Liver (tissue), 9 donors: Measurements from ENCODE around the gene FOSL2. TPM values are rescaled to one million over a fixed set of nuclear protein-coding genes. Genes with fewer than 3 reads are reported as not detected.
A peak's percentile ranks its signal among the peaks of the same experiment; 100 is the strongest.

ENCODE experiments used
- DNase-seq: peaks from one replicate; pipeline ENCODE4 v3.0.0-alpha.2; 2017; ENCODE audit warnings: low spot score
- H3K27ac ChIP-seq, 2 donors: one replicate each; pipeline ENCODE4 v1.7.0; 2013; ENCODE audit warnings: inconsistent platforms in 2 of 2, low read length in 2 of 2, control low read depth in 1 of 2, low read depth in 1 of 2, mild to moderate bottlenecking in 1 of 2
- H3K27me3 ChIP-seq, 4 donors: one replicate each; pipeline versions ENCODE4 v1.6.1 to v1.7.0; 2013; ENCODE audit warnings: low read length in 3 of 4, inconsistent platforms in 1 of 4, mild to moderate bottlenecking in 1 of 4, moderate library complexity in 1 of 4; ENCODE audit not compliant: control insufficient read depth in 4 of 4, insufficient read depth in 4 of 4
- H3K36me3 ChIP-seq, 4 donors: one replicate each; pipeline versions ENCODE4 v1.6.1 to v1.7.0; 2013; ENCODE audit warnings: low read length in 3 of 4, mild to moderate bottlenecking in 3 of 4, low read depth in 1 of 4, moderate library complexity in 1 of 4; ENCODE audit not compliant: control insufficient read depth in 4 of 4, insufficient read depth in 3 of 4
- H3K4me1 ChIP-seq, 4 donors: one replicate each; pipeline versions ENCODE4 v1.6.1 to v1.7.0; 2013; ENCODE audit warnings: low read length in 3 of 4, mild to moderate bottlenecking in 3 of 4, moderate library complexity in 1 of 4; ENCODE audit not compliant: control insufficient read depth in 4 of 4, insufficient read depth in 4 of 4
- H3K4me3 ChIP-seq, 3 donors: one replicate each; pipeline versions ENCODE4 v1.6.1 to v1.7.0; 2013; ENCODE audit warnings: low read length in 3 of 3, control low read depth in 1 of 3, low read depth in 1 of 3, mild to moderate bottlenecking in 1 of 3
- H3K9ac ChIP-seq, 2 donors: one replicate each; pipeline ENCODE4 v1.7.0; 2013; ENCODE audit warnings: low read length in 2 of 2, mild to moderate bottlenecking in 2 of 2, moderate library complexity in 2 of 2, control low read depth in 1 of 2, low read depth in 1 of 2
- H3K9me3 ChIP-seq, 4 donors: one replicate each; pipeline versions ENCODE4 v1.6.1 to v1.7.0; 2013; ENCODE audit warnings: low read length in 3 of 4; ENCODE audit not compliant: control insufficient read depth in 4 of 4
- ATF3 ChIP-seq: IDR thresholded peaks from 2 replicates; pipeline ENCODE4 v1.6.1; 2016; ENCODE audit warnings: antibody characterized with exemption
- CTCF ChIP-seq: fragments of 150-350 bp; IDR thresholded peaks from 2 replicates; pipeline ENCODE4 v1.5.1; 2017; ENCODE audit warnings: improper control_type of control experiment, low read depth, low read length; ENCODE audit not compliant: missing input control
- EGR1 ChIP-seq, 2 donors: IDR thresholded peaks; 2 replicates each; pipeline ENCODE4 v1.6.1; 2016 to 2018; ENCODE audit warnings: antibody characterized with exemption in 2 of 2, low read depth in 2 of 2
- FOXA1 ChIP-seq: IDR thresholded peaks from 2 replicates; pipeline ENCODE4 v1.6.1; 2016; ENCODE audit warnings: antibody characterized with exemption
- HNF4A ChIP-seq, 2 donors: conservative IDR thresholded peaks; 2 replicates each; pipeline ENCODE4 v1.6.1; 2016; ENCODE audit warnings: antibody characterized with exemption in 2 of 2, mild to moderate bottlenecking in 2 of 2
- HNF4G ChIP-seq: IDR thresholded peaks from 2 replicates; pipeline ENCODE4 v1.6.1; 2016; ENCODE audit warnings: antibody characterized with exemption
- MAX ChIP-seq: IDR thresholded peaks from 2 replicates; pipeline ENCODE4 v1.6.1; 2016; ENCODE audit warnings: antibody characterized with exemption
- NR2F2 ChIP-seq: IDR thresholded peaks from 2 replicates; pipeline ENCODE4 v1.6.1; 2016; ENCODE audit warnings: antibody characterized with exemption
- RAD21 ChIP-seq, 2 donors: IDR thresholded peaks; 2 replicates each; pipeline ENCODE4 v1.6.1; 2016; ENCODE audit warnings: antibody characterized with exemption in 2 of 2, mild to moderate bottlenecking in 2 of 2
- RXRA ChIP-seq, 2 donors: IDR thresholded peaks; 2 replicates each; pipeline ENCODE4 v1.6.1; 2017 to 2018; ENCODE audit warnings: antibody characterized with exemption in 2 of 2, mild to moderate bottlenecking in 1 of 2
- TAF1 ChIP-seq: conservative IDR thresholded peaks from 2 replicates; pipeline ENCODE4 v1.6.1; 2016; ENCODE audit warnings: antibody characterized with exemption, mild to moderate bottlenecking
- YY1 ChIP-seq: IDR thresholded peaks from 2 replicates; pipeline ENCODE4 v1.6.1; 2016; ENCODE audit warnings: antibody characterized with exemption, mild to moderate bottlenecking
- WGBS: extraction: QIAGEN DNeasy Blood & Tissue Kit; methylation state at CpG from one replicate; pipeline ENCODE4 v1.1.7; 2013; 5-methylcytosine and 5-hydroxymethylcytosine counted together
- polyA plus RNA-seq, 2 donors: library from polyadenylated mRNA; stranded (reverse) in 1 of 2; unstranded in 1 of 2; fragments of 200-250 nt in 1 of 2; fragments of >200 nt in 1 of 2; fragmentation: Nextera tagmentation in 1 of 2; extraction: Ambion mirVana in 1 of 2; gene quantifications; one replicate each; pipeline versions ENCODE4 v1.2.1 to v1.2.3, GENCODE V29; 2013 to 2015
- total RNA-seq, 2 donors: library from RNA; depleted of rRNA; stranded (reverse); fragments of >200 nt; gene quantifications; one replicate each; pipeline ENCODE4 v1.2.3, GENCODE V29; 2014
- TF ChIP-seq, protein P1 (sequence below): IDR thresholded peaks from 2 replicates; pipeline ENCODE4 v1.6.1; 2016; ENCODE audit warnings: antibody characterized with exemption, mild to moderate bottlenecking
- donor health status: healthy.
- donor health status: healthy.
- donor health status: healthy.
- donor health status: healthy.
- donor health status: healthy.

FOSL2 gene
- total and polyA plus RNA-seq, 4 donors: 1.9 to 10.7 (median 2.6) TPM

- Histone ChIP-seq H3K27me3 (no peaks in the 10 kb centered on the region), H3K4me1 (peaks cover 0 to 2% (median 1%) of the 10 kb centered on the region in 4 donors), H3K9ac (no peak overlapping the region), H3K9me3 (no peaks in the 10 kb centered on the region), H3K4me3 (no peak overlapping the region), H3K27ac (no peak overlapping the region), H3K36me3 (peaks cover 22 to 72% (median 53%) of the 10 kb centered on the region in 4 donors)
- TF ChIP-seq RAD21 (IDR thresholded peaks at IDR 0.05) (peak in 1 of 2 donors; percentile 45), NR2F2 (no peak)
- DNase-seq: no peak
- 86% methylated on average over 20 of the region's 20 CpGs for WGBS
Measured at GRCh38 chr2:28413152-28413898, 20.7 kb downstream of the FOSL2 start.

DNA sequence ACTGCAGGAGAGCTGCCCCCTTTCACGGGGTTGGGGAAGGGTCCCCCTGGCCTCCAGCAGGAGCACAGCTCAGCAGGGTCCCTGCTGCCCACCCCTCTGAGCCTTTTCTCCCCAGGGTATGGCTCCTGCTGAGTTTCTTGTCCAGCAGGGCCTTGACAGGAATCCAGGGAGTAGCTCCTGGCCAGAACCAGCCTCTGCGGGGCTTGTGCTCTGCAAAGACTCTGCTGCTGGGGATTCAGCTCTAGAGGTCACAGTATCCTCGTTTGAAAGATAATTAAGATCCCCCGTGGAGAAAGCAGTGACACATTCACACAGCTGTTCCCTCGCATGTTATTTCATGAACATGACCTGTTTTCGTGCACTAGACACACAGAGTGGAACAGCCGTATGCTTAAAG lies 21.2 kb downstream of the FOSL2 start:
- no peak for DNase-seq
- TF ChIP-seq MAX: no peak
- TF ChIP-seq, protein P1, sequence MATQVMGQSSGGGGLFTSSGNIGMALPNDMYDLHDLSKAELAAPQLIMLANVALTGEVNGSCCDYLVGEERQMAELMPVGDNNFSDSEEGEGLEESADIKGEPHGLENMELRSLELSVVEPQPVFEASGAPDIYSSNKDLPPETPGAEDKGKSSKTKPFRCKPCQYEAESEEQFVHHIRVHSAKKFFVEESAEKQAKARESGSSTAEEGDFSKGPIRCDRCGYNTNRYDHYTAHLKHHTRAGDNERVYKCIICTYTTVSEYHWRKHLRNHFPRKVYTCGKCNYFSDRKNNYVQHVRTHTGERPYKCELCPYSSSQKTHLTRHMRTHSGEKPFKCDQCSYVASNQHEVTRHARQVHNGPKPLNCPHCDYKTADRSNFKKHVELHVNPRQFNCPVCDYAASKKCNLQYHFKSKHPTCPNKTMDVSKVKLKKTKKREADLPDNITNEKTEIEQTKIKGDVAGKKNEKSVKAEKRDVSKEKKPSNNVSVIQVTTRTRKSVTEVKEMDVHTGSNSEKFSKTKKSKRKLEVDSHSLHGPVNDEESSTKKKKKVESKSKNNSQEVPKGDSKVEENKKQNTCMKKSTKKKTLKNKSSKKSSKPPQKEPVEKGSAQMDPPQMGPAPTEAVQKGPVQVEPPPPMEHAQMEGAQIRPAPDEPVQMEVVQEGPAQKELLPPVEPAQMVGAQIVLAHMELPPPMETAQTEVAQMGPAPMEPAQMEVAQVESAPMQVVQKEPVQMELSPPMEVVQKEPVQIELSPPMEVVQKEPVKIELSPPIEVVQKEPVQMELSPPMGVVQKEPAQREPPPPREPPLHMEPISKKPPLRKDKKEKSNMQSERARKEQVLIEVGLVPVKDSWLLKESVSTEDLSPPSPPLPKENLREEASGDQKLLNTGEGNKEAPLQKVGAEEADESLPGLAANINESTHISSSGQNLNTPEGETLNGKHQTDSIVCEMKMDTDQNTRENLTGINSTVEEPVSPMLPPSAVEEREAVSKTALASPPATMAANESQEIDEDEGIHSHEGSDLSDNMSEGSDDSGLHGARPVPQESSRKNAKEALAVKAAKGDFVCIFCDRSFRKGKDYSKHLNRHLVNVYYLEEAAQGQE: no peak
- TF ChIP-seq RAD21 (IDR thresholded peaks at IDR 0.05): no peak
- no peak for TF ChIP-seq TAF1
- no peak for TF ChIP-seq YY1
- TF ChIP-seq CTCF: no peak
- TF ChIP-seq EGR1 (IDR thresholded peaks at IDR 0.05; ENCODE audit: low read depth in 2 of 2): no peak
- TF ChIP-seq RXRA (IDR thresholded peaks at IDR 0.05): no peak
- no peak for TF ChIP-seq FOXA1
- TF ChIP-seq HNF4G: no peak
- TF ChIP-seq ATF3: no peak
- no peak for TF ChIP-seq NR2F2
- TF ChIP-seq HNF4A (conservative IDR thresholded peaks at IDR 0.05): no peak
- no peak overlapping the region for H3K4me3 ChIP-seq
- H3K27me3 ChIP-seq: no peaks in the 10 kb centered on the region
- H3K9me3 ChIP-seq: no peaks in the 10 kb centered on the region
- H3K27ac ChIP-seq: no peak overlapping the region
- peaks cover 22 to 66% (median 49%) of the 10 kb centered on the region in 4 donors for H3K36me3 ChIP-seq
- no peak overlapping the region for H3K9ac ChIP-seq
- H3K4me1 ChIP-seq: peaks cover 0 to 2% (median 0%) of the 10 kb centered on the region in 4 donors
- 86% methylated on average over 7 of the region's 7 CpGs for WGBS
